Upper lobe of left lung (tissue), 4 donors: ENCODE measurements around the gene ATP11A.

Experiments used
- EP300 ChIP-seq, 4 donors: sonication (generic); formaldehyde crosslinking; IDR thresholded peaks; one replicate each; pipeline ENCODE4 v1.5.1; 2017; ENCODE audit warnings: antibody characterized with exemption in 4 of 4, control low read depth in 2 of 4
- POLR2A ChIP-seq, 4 donors: fragments of 450-650 bp; IDR thresholded peaks; one replicate each; pipeline ENCODE4 v1.5.1; 2016 to 2017; ENCODE audit warnings: antibody characterized with exemption in 4 of 4, mild to moderate bottlenecking in 2 of 4
- POLR2AphosphoS5 ChIP-seq, 2 donors: sonication (generic); formaldehyde crosslinking; IDR thresholded peaks; one replicate each; pipeline ENCODE4 v1.5.1; 2017; ENCODE audit warnings: antibody characterized with exemption in 2 of 2
- TF ChIP-seq, protein P1 (sequence below), 6 experiments: fragments of 450-650 bp in 4 of 6; fragments of 200-600 bp in 2 of 6; sonication (generic) in 2 of 6; IDR thresholded peaks; one replicate each; pipeline ENCODE4 v1.5.1; 2016 to 2019; ENCODE audit warnings: antibody characterized with exemption in 6 of 6

DNA sequence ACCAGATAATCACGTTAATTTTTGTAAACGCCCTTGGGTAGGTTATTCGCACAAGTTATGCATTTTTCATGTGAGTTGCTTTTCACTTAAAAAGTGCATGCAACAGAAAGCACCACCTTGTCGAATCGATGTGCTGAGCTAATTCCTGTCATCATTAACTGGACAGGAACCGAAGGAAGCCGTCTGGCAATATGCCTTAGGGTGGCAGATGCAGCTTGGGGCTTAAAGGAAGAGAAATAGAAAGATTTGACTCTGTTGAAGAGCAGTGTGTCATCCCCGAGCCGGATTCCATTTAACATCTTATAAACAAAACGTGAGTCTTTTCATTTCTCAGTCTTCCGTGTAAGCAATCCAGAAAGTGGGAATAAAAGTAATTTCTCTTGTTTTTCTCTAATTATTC, 70.0 kb downstream of the ATP11A start:
- TF ChIP-seq POLR2AphosphoS5 (IDR thresholded peaks at IDR 0.05) (no peak), POLR2A (IDR thresholded peaks at IDR 0.05) (no peak), EP300 (IDR thresholded peaks at IDR 0.05) (no peak)
- TF ChIP-seq, protein P1, sequence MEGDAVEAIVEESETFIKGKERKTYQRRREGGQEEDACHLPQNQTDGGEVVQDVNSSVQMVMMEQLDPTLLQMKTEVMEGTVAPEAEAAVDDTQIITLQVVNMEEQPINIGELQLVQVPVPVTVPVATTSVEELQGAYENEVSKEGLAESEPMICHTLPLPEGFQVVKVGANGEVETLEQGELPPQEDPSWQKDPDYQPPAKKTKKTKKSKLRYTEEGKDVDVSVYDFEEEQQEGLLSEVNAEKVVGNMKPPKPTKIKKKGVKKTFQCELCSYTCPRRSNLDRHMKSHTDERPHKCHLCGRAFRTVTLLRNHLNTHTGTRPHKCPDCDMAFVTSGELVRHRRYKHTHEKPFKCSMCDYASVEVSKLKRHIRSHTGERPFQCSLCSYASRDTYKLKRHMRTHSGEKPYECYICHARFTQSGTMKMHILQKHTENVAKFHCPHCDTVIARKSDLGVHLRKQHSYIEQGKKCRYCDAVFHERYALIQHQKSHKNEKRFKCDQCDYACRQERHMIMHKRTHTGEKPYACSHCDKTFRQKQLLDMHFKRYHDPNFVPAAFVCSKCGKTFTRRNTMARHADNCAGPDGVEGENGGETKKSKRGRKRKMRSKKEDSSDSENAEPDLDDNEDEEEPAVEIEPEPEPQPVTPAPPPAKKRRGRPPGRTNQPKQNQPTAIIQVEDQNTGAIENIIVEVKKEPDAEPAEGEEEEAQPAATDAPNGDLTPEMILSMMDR (IDR thresholded peaks at IDR 0.05) = no peak
